GM12872 (cell line): ENCODE measurements around the gene DMC1.

ENCODE experiments used
- TF ChIP-seq, protein P1 (sequence below): IDR thresholded peaks from 3 replicates; pipeline ENCODE4 v1.5.1; 2011; ENCODE audit warnings: low read depth, mild to moderate bottlenecking, low read length, moderate library complexity; ENCODE audit not compliant: insufficient read depth

The DMC1 gene

DNA sequence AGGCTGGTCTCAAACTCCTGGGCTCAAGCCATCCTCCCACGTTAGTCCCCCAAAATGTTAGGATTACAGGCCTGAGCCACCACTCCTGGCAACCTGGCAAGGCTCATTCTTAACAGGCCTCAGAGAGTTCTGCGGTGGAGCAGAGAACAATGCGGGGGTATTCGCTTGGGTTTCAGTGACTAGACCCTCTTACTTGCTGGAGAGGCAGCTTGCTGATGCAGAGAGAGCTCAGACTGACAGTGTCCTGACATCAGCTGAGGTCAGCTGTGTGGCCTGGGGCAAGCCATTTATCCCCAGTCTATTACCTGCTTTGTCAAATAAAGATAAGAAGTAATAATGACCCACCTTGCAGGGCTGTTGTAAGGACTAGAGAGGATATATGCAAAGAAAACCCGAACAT lies 40.3 kb upstream of the DMC1 start:
- TF ChIP-seq, protein P1, sequence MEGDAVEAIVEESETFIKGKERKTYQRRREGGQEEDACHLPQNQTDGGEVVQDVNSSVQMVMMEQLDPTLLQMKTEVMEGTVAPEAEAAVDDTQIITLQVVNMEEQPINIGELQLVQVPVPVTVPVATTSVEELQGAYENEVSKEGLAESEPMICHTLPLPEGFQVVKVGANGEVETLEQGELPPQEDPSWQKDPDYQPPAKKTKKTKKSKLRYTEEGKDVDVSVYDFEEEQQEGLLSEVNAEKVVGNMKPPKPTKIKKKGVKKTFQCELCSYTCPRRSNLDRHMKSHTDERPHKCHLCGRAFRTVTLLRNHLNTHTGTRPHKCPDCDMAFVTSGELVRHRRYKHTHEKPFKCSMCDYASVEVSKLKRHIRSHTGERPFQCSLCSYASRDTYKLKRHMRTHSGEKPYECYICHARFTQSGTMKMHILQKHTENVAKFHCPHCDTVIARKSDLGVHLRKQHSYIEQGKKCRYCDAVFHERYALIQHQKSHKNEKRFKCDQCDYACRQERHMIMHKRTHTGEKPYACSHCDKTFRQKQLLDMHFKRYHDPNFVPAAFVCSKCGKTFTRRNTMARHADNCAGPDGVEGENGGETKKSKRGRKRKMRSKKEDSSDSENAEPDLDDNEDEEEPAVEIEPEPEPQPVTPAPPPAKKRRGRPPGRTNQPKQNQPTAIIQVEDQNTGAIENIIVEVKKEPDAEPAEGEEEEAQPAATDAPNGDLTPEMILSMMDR, result no peak

DNA sequence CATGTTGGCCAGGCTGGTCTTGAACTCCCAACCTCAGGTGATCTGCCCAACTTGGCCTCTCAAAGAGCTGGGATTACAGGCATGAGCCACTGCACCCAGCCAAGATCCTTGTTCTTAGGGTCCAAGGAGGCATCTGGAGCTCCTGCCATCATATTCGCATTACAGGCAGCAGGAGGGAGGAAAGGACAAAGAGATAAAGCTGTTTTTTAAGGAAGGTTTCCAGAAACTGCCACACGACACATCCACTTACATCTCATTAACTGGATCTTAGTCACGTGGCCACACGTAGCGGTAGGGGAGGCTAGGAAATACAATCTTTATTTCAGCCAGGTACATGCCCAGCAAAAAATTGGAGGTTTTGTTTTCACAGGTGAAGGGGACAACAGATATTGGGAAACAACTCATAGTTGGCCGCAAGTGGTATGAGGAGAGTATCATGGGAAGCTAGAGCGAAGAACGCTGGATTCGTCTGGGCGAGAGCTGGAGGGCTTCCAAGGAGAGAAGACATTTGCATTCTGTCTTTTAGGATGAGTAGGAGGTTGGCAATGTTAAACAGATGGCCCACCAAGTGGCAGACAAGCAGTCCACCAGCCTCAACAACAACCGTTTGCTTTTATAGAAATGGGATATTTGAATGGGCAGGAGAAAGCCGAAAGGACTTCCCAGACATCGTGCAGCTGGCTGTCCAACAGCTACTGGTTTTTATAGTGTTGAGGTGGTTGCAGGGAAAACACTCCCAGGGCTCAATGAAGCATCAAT lies 39.2 kb upstream of the DMC1 start:
- TF ChIP-seq, protein P1, result no peak

DNA sequence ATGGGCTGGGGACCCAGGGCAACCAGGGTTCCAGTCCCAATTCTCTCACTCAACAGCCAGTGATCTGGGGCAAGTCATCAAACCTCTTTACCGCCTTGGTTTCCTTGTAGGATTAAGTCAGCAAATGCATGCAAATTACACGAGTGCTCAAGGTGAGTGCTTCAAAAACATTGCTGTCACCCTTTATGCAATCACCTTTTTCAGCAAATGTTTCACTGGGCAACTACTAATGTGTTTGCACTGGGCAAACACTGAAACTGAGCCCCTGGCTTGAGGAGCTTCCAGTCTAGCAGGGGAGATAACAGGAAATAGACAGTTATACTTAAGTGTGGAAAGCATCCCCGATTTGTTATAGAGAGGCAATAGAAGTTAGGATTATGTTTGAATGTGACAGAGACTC lies 37.7 kb upstream of the DMC1 start:
- TF ChIP-seq, protein P1, result no peak

DNA sequence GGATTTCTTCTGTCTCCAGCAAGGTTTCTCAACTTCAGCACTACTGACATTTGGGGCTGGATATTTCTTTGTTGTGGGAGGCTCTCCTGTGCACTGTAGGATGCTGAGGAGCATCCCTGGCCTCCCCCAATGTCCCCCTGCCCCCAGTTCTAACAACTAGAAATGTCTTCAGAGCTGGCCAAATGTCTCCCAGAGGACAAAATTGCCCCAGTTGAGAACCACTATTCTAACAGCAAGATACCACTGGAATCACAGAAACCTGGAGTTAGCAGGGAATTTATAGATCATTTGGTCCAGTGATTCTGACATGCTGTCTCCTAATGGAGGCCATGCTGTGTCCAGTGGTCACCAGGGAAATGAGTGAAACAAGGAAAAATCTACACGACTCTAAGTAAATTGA lies 32.2 kb upstream of the DMC1 start:
- TF ChIP-seq, protein P1, result no peak

DNA sequence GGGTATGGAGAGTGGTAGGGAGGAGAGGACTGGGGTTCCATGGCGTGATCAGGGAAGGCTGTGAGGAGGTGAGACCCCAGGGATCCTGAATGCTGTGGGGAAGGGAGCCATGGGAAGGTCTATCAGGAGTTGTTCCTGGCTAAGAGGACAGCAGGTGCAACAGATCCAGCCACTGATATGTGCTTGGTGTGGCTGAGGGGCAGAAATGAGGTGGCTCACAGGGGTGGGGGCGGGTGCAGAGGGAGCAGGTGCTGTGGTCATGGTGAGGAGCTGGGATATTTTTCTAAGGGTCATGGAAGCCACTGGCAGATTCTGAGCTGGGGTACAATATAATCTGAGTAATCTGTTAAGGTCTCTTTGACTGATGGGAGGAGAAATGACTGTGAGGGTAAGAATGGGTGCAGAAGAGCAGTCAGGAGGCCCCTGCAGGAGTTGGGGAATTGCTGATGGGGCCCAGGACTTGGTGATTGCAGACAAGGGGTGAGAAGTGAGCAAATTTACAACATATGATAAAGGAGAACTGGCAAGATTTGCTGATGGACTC lies 31.3 kb upstream of the DMC1 start:
- TF ChIP-seq, protein P1, result no peak

DNA sequence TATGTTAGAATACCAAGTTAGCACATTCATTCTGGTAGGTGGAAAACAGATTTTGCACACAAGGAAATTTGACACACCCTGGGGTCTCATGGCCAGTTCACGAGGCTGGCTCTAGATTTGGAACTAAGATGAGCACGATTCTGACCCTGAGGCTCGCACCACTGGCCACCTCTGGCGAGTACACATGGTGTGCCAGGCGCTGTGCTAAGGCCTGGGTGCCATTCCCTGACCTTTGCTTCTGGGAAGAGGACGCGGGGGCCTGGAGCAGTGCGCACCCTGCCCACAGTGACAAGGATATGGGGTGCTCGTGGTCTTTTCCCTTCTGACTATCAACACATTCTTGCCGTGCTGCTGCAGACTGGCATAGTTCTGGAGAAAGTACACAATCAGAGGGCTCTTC lies 29.5 kb upstream of the DMC1 start:
- TF ChIP-seq, protein P1, result no peak

DNA sequence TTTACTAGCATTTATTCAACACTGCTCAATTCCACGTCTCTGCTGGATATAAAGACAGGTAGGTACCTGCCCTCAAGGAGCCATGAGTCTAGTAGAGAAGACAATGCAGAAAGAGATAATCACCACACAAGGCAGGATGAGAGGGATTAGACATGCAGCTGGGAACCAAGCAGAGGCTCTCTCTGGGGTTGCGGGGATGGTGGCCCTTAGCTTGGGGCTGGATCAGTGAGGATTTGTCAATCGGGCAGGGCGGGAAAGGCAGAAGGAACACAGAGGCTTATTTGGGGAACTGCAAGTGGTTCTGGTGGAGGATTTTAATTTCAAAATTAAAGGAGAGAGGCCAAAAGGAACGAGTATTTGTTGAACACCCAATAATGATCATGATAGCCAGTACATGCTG lies 8.5 kb upstream of the DMC1 start:
- TF ChIP-seq, protein P1, result no peak
